RWPE1 (cell line): ENCODE measurements around the gene CHD3.
A peak's percentile ranks its signal among the peaks of the same experiment; 100 is the strongest.

Experiments
- CTCF ChIA-PET: fragments of 350-600 bp; sonication (Branson Sonifier 250); formaldehyde crosslinking; extraction: SDS; loops from one replicate; lab custom pipeline; 2021; lab: Yijun Ruan, JAX
- POLR2A ChIA-PET: fragments of 400-600 bp; formaldehyde crosslinking; extraction: SDS; loops from one replicate; lab custom pipeline; 2020; ENCODE audit warnings: antibody characterized with exemption; ENCODE audit not compliant: low non-redundant PET; lab: Yijun Ruan, JAX
- DNase-seq: peaks from one replicate; pipeline ENCODE4 v3.0.0; 2012; ENCODE audit warnings: low spot score
- H3K27ac ChIP-seq: fragments of 450-650 bp; 2 replicates; pipeline ENCODE4 v1.5.1; 2017
- CTCF ChIP-seq: fragments of 450-650 bp; conservative IDR thresholded peaks from 2 replicates; pipeline ENCODE4 v1.5.1; 2017; ENCODE audit warnings: low read depth, mild to moderate bottlenecking

Gene CHD3

GRCh38 chr17:7849130-7849750 lies 39.3 kb upstream of the CHD3 start:
- ChIA-PET POLR2A (interaction anchor here (0.5 kb wide), 1 partner anchor 122 kb away, joined by 3 read pairs; no protein-coding TSS in a partner anchor), CTCF (no interaction called here)

GRCh38 chr17:7849751-7850504 lies 38.7 kb upstream of the CHD3 start:
- CTCF ChIA-PET: interaction anchor here (1.5 kb wide), 1 partner anchor 102 kb away, joined by 3 read pairs; no protein-coding TSS in a partner anchor
- no peak for DNase-seq
- no peak for TF ChIP-seq CTCF
- POLR2A ChIA-PET: interaction anchor here (1.0 kb wide), 1 partner anchor 15 kb away, joined by 3 read pairs; no protein-coding TSS in a partner anchor
- H3K27ac ChIP-seq: peak overlapping the region; percentile 48

More at GRCh38 chr17:7849130-7849750, 39.3 kb upstream of the CHD3 start:
- H3K27ac ChIP-seq: peak overlapping the region; percentile 48
- no peak for DNase-seq
- TF ChIP-seq CTCF: no peak

- peak overlapping the region; percentile 94 for H3K27ac ChIP-seq
- POLR2A ChIA-PET: interaction anchor here (1.0 to 1.5 kb wide), 2 partner anchors 8 to 16 kb away, joined by 3 to 5 read pairs; no protein-coding TSS in a partner anchor
- DNase-seq: no peak
- TF ChIP-seq CTCF: no peak
- CTCF ChIA-PET: interaction anchor here (0.6 to 1.5 kb wide), 8 partner anchors 12 to 273 kb away, joined by 3 to 5 read pairs (median 4); no protein-coding TSS in a partner anchor
These were observed 37.7 kb upstream of the CHD3 start for GRCh38 chr17:7850701-7851437.

GRCh38 chr17:7851438-7852261 lies 36.9 kb upstream of the CHD3 start:
- ChIA-PET POLR2A (interaction anchor here (1.5 kb wide), 1 partner anchor 9 kb away, joined by 5 read pairs; no protein-coding TSS in a partner anchor), CTCF (interaction anchor here (0.6 to 1.5 kb wide), 8 partner anchors 13 to 274 kb away, joined by 3 to 5 read pairs (median 4); no protein-coding TSS in a partner anchor)
- peak; percentile 96 for TF ChIP-seq CTCF
- peak overlapping the region; percentile 94 for H3K27ac ChIP-seq
- DNase-seq: peak; percentile 83

- no peak for TF ChIP-seq CTCF
- H3K27ac ChIP-seq: peak overlapping the region; percentile 94
- no peak for DNase-seq
- ChIA-PET CTCF (interaction anchor here (0.6 to 1.0 kb wide), 2 partner anchors 20 to 109 kb away, joined by 3 to 5 read pairs; no protein-coding TSS in a partner anchor), POLR2A (no interaction called here)
These were observed 36.3 kb upstream of the CHD3 start for GRCh38 chr17:7852262-7852670.
